ENCODE data around the gene MCF2L. TPM values are rescaled to one million over a fixed set of nuclear protein-coding genes. Genes with fewer than 3 reads are reported as not detected.

Gene MCF2L
- total RNA-seq, 4 donors from 2014 or later = 18.4 to 173 (median 57.6) TPM

- TF ChIP-seq, protein P1, sequence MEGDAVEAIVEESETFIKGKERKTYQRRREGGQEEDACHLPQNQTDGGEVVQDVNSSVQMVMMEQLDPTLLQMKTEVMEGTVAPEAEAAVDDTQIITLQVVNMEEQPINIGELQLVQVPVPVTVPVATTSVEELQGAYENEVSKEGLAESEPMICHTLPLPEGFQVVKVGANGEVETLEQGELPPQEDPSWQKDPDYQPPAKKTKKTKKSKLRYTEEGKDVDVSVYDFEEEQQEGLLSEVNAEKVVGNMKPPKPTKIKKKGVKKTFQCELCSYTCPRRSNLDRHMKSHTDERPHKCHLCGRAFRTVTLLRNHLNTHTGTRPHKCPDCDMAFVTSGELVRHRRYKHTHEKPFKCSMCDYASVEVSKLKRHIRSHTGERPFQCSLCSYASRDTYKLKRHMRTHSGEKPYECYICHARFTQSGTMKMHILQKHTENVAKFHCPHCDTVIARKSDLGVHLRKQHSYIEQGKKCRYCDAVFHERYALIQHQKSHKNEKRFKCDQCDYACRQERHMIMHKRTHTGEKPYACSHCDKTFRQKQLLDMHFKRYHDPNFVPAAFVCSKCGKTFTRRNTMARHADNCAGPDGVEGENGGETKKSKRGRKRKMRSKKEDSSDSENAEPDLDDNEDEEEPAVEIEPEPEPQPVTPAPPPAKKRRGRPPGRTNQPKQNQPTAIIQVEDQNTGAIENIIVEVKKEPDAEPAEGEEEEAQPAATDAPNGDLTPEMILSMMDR (IDR thresholded peaks at IDR 0.05; ENCODE audit: low read depth) = no peak
Measured at GRCh38 chr13:113066142-113066455, 97.1 kb downstream of the MCF2L start.

DNA sequence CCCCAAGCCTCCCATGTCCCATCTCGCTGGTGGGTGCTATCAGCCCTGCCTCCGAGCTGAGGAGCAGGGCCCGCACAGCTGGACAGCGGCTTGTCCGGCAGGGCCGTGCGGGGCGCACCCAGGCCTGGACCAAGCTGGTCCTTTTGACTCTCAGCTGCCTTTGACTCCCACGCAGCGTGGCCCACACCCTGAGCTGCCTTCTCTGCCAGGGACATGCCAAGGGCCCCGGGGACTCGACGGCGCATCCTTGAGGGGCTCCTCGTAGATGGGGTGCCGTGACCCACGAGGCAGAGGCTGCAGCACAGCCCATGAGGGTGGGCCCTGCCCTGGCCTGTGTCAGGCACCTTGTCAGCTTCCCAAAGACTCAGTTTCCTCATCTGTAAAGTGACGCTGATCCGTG, 97.7 kb downstream of the MCF2L start:
- TF ChIP-seq, protein P1 (IDR thresholded peaks at IDR 0.05; ENCODE audit: low read depth) = no peak

- TF ChIP-seq, protein P1 (IDR thresholded peaks at IDR 0.05; ENCODE audit: low read depth) = no peak
Measured at GRCh38 chr13:113069861-113070805, 101.1 kb downstream of the MCF2L start.

- TF ChIP-seq, protein P1 (IDR thresholded peaks at IDR 0.05; ENCODE audit: low read depth) = no peak
Measured at GRCh38 chr13:113070855-113071254, 101.8 kb downstream of the MCF2L start.

DNA sequence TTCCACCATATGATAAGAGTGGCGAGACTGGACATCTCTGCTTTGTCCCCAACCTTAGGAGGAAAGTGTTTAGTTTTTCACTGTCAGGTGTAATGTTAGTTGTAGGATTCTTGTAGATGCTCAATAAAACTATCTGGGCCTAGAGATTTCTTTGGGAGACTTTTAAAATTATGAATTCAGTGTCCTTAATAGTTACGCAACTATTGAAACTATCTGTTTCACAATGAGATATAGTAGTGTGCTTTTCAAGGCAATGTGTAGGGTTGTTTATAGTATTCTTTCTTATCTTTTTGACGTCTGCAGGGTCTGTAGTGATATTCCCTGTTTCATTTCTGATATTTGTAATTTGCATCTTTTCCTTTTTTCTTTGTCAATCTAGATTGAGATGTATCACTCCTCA, 103.4 kb downstream of the MCF2L start:
- TF ChIP-seq, protein P1 (IDR thresholded peaks at IDR 0.05; ENCODE audit: low read depth) = no peak

- TF ChIP-seq, protein P1 (IDR thresholded peaks at IDR 0.05; ENCODE audit: low read depth) = no peak
Measured at GRCh38 chr13:113073942-113074341, 104.9 kb downstream of the MCF2L start.

DNA sequence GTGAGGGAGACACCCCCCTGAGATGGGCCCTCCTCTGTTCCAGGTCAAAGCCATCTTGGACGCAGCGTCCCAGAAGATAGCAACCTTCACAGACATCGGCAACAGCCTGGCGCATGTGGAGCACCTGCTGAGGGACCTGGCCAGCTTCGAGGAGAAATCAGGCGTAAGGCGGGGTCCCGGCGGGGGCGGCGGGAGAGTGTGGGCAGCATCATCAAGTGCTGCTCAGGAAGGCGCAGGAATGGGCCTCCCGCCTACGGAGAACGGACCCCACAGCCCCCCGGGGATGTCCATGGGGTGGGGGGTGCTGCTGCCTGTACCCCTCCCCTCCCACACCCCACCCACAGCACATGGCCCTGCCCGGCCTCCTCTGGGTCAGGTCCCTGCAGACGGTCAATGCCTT, 105.4 kb downstream of the MCF2L start:
- TF ChIP-seq, protein P1 (IDR thresholded peaks at IDR 0.05; ENCODE audit: low read depth) = no peak
